GM19328 (cell line): ENCODE results near the gene ADAMTS8.

Experiments
- ATAC-seq: cut with Tn5 transposase; IDR thresholded peaks from one replicate; pipeline ENCODE4 v1.9.1; 2021; ENCODE audit warnings: mild to moderate bottlenecking, moderate library complexity; ENCODE audit not compliant: unreplicated experiment

Gene ADAMTS8

DNA sequence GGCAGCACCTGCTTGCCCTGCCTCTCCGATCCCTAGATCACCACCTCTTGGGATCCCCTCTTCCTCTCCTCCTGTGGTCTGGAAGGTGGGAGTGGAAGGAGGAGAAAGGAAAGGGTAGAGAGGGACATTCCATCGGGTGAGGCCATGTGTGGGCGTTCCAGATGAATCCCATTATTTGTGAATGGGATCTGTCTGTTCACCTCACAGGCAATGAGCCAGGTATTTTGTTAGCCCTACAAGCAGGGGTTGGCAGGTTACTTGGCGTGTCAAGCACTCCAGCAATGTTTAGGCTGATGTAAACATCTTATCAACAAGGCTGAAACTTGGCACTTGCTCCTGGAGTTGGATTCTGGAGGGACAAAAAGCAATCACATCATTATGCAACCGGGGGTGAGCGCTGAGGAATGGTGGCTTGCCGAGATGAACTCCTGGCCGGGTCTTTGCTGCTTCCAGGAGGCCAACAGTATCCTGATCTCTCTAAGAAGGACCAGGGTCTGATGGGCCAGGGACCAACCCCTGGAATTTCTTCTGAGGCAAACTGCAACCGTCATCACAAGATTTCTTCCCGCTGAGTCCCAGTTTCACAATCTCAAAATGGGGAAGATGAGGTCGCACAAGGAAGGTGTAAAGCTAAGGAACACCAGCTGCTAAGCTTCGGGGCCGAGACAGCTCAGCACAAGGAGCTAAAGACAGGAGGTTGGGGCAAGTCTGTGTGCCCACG is 7.8 kb downstream of the ADAMTS8 start:
- ATAC-seq, result no peak

GRCh38 chr11:130418756-130419155 is 9.7 kb downstream of the ADAMTS8 start:
- no peak for ATAC-seq

DNA sequence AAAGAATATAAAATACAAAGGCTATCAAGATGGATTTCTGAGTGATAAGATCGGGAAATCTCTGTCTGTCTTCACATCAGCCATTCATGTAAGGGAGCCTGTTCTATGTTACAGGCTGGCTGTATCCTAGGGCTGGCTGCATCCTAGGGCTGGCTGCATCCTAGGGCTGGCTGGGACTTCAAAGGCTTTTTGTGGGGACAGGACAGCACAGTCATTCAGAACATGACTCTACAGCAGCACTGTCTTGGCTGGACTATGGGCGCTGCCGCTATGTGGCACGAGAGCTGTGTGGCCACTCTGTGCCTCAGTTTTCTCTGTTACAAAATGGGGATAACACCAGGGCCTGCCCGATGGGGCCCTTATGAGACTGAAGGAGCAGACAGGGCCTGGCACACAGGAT is 10.2 kb downstream of the ADAMTS8 start:
- ATAC-seq, result no peak

GRCh38 chr11:130416906-130417305 is 11.5 kb downstream of the ADAMTS8 start:
- ATAC-seq, result no peak

DNA sequence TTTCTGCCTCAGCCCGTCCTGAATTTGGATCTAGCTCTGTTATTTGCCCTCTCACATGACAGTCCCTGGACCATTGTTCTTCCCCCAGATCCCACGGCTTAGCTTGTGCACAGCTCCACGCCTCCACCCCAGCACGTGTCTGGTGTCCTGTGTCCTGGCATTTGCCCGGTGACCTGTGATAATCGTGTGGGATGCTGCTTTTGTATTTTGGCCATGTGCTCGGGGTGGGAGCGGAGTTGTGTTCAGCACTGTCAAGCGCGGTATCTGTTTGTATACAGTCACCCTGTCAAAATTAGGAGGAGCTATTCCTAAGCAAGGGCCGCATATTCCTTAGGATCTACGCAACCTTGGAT is 11.9 kb downstream of the ADAMTS8 start:
- no peak for ATAC-seq

GRCh38 chr11:130415731-130416529 is 12.5 kb downstream of the ADAMTS8 start:
- no peak for ATAC-seq

DNA sequence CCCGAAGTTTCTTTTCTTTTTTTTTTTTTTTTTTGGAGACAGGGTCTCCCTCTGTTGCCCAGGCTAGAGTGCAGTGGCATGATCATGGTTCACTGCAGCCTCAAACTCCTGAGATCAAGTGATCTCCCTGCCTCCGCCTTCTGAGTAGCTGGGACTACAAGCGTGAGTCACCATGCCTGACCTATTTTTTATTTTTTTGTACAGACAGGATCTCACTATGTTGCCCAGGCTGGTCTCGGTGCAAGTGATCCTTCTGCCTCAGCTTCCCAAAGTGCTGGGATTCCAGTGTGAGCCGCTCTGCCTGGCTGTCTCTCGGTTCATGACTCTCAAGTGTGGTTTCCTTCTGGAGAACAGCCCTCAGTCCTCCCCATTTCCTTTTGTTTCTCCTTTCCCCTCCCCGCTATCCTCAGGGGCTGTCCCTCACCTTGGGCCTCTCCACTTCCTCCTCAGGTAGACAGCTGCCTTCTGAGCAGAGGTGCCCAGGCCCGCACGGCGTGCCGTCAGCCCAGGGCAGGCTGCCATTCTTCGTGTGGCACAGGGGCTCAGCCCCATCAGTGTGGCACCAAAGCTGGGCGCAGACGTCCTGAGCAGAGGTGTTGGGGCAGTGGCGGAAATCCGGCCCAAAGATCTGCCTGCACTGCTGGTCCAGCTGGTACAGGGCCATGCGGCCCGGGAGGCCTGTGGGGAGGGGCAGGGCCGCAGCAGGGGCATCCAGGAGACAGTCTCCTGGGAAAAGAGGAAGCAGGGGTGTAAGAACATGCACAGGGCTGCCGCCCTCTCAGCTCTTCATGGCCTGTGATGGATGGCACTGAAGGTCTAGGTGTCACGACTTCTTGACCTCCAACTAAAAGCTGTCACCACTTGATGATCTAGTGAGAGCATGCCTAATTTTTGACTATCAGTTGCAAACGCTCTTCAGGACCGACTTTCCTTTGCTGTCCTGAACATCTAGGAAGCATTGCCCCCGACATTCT is 14.0 kb downstream of the ADAMTS8 start:
- ATAC-seq, result no peak

- ATAC-seq, result no peak
These were observed 14.9 kb downstream of the ADAMTS8 start for GRCh38 chr11:130413405-130414106.

DNA sequence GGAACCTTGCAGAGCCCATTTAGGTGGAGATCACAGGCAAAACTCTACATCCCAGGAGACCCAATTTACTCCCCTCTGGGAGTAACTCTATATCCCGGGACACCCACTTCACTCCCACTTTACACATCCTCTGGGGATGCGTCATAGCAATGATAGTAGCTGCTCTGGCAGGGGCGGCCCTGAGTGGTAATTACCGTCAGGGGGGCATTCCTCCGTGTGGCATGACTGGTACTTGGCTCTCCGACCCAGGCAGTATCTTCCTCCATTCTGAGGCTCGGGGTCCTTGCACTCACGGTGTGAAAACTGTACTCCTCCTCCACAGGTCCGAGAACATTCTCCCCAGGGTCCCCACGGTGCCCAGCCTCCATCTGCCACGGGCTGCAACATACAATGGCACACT is 17.2 kb downstream of the ADAMTS8 start:
- ATAC-seq, result no peak

DNA sequence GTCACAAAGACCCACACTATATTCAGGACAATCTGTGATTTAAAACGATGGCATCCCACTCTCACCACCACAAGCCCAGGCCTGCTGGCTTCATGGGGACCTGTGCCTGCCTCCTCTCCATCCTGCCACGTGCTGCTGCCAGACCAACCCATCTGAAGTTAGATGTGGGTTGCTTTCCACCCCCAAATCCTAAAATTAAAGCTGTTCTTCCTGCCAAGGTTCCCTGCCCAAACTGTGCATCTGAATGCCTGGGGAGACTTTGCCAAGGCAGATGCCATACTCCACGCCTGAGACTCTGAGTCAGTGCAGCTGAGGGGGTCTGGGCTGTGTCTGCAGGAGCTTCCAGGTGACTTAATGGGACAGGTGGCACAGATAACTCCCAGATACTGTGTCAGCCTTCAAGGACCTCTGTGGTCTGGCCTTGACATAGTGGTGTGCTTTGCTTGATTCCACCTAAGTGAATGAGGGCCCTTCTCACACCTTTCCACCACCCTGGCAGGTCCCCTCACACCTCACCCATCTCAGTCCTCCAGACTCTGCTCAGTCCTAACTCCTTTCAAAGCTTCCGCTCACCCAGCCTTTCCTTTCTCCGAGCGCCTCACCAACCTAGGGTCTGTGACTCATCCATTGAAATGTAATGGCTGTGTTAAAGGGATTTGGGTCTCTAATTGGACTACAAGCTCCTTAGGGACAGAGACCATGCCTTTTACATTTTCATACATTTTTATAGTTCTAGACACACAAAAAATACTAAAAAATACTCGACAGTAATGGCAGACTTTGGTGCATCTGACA is 18.6 kb downstream of the ADAMTS8 start:
- ATAC-seq, result no peak

- ATAC-seq, result no peak
These were observed 19.5 kb downstream of the ADAMTS8 start for GRCh38 chr11:130408901-130409300.

GRCh38 chr11:130408401-130408890 is 20.0 kb downstream of the ADAMTS8 start:
- no peak for ATAC-seq

- no peak for ATAC-seq
These were observed 20.4 kb downstream of the ADAMTS8 start for GRCh38 chr11:130407978-130408377.

DNA sequence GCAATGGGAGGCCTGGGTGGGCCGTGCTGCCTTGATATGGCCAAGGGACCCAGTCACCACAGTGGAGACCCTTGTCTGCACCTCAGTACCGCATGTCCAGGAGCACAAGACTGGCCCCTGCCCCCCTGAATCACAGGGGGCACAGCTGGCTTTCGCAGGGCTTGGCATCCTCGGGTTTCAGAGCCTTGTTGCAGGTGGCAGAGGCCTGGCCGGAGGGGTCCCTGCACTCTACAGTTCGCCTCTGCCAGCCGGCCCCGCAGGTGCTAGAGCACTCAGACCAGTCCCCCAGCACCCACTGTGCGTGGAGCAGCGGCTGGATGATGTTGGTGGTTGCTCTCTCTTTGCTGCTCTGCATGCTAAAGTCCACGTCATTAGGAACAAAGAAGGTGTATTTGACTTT is 23.0 kb downstream of the ADAMTS8 start:
- ATAC-seq, result no peak

DNA sequence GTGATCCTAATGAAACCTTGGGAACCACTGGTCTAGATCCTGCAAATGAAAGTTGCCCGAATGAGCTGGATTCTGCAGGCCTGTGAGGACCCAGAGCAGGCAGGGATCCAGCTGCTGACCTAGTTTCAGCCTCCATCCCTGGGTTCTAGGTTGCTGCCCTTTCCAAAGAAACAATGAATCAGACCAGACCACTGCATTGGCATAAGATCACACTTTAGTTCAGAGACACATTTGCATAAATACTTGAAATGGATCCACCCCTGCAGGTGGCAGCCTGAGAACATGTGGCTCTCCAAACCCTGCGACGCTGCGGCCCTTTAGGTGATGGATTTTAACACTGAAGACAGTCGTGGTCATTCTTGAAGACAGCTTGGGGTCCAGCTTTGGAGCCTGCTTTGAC is 23.7 kb downstream of the ADAMTS8 start:
- no peak for ATAC-seq

GRCh38 chr11:130403967-130404366 is 24.4 kb downstream of the ADAMTS8 start:
- ATAC-seq, result no peak

DNA sequence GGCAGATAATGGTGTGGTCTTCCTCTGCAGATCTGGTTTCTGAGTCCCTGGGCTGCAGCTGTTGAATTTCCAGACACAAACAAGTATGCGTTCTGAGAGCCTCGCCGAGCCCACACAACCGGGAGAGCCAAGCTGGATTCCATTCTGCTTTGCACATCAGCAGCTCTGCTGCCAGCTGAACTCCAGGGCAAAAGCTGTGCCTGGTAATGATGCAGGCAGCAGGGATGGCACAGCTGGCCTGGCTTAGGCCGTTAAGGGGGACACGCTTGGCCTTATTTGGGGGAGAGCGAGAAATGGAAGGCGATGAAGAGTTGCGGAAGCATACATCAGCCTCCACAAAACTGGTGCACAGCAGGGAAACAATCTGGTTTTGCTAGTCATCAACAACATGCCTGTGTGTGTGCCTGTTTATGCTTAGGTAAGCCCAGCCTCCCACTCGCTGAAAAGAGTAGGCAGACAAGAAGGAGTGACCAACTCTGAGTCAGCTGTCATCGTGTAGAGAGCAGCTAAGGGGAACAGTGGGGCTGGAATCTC is 25.1 kb downstream of the ADAMTS8 start:
- no peak for ATAC-seq

- no peak for ATAC-seq
These were observed 25.8 kb downstream of the ADAMTS8 start for GRCh38 chr11:130402570-130402969.

- ATAC-seq, result no peak
These were observed 27.5 kb downstream of the ADAMTS8 start for GRCh38 chr11:130400781-130401483.
